Limb (tissue), 2 donors: ENCODE results near the gene TWIST1.

Experiments
- DNase-seq, 2 donors: peaks; one replicate each; pipeline ENCODE4 v3.0.0-alpha.2; 2016; ENCODE audit errors: extremely low spot score in 2 of 2

TWIST1 gene

GRCh38 chr7:19113855-19114550, 3.4 kb downstream of the TWIST1 start:
- DNase-seq: no peak

- DNase-seq: no peak
These were observed 4.5 kb downstream of the TWIST1 start for GRCh38 chr7:19113002-19113350.

DNA sequence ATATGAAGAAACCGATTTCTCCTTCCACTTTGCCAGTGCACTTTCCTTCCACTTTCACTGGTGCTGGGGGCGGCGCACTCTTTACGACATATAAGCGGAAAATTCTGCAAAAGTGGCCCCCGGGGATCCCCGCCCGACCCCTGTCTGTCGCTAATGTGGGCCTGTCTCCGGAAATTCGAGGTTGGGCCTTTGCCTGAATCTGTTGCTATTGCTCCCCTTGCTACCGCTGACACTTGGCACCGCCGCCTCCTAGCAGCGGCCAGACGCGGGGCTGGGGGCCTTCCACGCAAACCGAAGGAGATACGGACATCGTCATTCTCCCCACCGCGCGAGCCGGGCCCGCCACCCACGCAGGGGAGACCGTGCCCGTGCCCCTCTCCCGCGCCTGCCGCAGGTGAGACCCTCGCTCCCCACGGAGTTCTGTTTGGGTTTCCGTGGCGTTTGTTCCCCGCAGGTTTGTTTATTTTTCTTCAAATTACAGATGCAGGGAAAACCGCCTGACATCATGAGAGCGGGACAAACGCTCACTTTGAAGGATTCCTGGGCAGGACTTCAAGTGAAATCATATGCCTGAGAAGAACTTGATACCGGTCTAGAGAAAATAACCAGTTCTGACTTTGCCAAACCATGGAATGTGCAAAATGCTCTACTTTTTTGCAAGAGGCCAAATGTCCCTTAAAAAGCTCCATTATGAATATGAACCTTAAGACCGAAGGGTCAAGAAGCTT, 5.0 kb downstream of the TWIST1 start:
- peak in 1 of 2 donors; percentile 68 for DNase-seq

- DNase-seq: peak in 1 of 2 donors; percentile 40
These were observed 5.8 kb downstream of the TWIST1 start for GRCh38 chr7:19111474-19112273.

DNA sequence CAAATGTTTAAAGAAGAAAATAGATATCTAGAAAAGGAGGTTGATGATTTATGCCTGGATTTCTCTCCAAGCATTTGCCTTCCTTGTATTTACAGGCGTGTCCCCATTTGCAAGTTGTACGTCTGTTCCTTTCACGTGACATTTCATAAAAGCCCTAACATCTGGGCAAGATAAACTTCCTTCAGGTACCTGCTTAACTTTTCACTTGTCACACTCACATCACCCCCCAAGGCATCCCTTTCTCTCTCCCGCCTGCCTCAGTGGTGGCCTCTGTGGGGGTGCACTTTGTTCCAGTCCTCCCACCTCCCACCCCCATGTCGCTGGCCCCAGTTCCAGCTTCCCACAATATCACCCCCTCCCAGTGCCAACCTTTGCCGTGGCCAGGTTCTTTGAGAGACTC, 6.7 kb downstream of the TWIST1 start:
- peak in 1 of 2 donors; percentile 45 for DNase-seq

GRCh38 chr7:19110026-19110730, 7.3 kb downstream of the TWIST1 start:
- peak in 1 of 2 donors; percentile 36 for DNase-seq

DNA sequence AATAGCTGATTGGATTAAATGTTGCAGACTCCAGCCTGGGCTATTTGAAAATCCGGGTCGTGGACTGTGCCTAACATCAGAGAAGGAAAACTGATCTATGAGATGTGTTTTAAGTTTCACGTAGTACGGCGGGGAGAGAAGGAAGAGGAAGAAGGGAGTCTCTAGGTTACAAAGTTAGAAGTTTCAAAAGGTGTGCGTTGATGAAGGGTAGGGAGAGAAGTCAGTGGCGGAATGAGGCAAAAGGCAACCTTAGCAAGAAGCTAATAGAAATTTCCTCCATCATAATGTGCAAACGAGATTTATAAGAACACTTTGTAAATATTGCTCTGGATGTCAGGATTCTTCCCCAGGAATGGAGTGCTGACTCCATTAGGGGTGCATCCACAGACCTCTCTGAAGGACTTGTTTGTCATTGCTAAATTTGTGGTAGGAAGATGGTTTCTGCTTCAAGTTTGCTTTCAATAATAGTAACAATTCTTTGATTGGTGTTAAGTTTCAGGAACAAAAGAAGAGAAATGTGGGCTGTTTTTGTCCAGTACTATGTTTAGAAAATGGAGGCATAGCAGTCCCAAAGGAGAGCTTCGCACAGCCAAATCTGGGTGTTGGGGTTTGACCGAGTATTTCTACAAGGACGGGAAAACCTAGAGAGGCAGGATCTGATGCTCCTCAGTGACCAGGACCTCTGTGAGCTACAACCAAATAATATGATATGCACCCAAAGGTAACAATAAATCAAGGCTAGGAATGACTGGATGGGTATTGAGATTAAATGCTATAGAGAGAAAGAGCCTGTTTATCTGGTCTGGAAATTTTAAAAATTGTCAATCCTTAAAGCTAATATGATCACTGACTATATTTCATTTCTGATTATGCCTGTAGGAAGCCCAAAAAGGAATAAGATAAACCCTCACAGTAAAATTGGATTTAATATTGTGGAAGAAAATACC, 8.2 kb downstream of the TWIST1 start:
- DNase-seq: peak in 1 of 2 donors; percentile 34

- peak in 1 of 2 donors; percentile 73 for DNase-seq
These were observed 9.9 kb downstream of the TWIST1 start for GRCh38 chr7:19107356-19108146.

- no peak for DNase-seq
These were observed 10.4 kb downstream of the TWIST1 start for GRCh38 chr7:19107081-19107355.

- DNase-seq: peak in 1 of 2 donors; percentile 63
These were observed 11.0 kb downstream of the TWIST1 start for GRCh38 chr7:19106241-19107080.

DNA sequence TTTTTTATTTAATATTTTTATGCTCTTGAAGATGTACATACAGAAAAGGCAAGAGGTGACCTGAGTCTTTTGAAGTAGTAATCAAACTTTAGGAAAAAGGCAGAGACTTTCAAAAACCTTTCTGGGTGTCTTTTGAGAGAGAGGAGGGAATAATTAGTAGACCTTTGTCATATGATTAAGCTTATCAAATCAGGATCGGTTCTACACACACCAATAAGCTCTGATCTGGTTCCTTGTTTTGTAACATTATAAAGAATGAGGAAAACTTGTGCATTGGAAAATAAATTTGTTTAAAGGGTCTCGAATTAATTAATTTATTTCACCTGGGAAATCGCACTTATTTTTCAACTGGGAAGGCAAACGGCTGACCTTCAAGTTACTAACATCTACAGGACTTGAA, 11.9 kb downstream of the TWIST1 start:
- no peak for DNase-seq

- no peak for DNase-seq
These were observed 12.6 kb downstream of the TWIST1 start for GRCh38 chr7:19104811-19105210.

- no peak for DNase-seq
These were observed 14.6 kb downstream of the TWIST1 start for GRCh38 chr7:19102884-19103283.

DNA sequence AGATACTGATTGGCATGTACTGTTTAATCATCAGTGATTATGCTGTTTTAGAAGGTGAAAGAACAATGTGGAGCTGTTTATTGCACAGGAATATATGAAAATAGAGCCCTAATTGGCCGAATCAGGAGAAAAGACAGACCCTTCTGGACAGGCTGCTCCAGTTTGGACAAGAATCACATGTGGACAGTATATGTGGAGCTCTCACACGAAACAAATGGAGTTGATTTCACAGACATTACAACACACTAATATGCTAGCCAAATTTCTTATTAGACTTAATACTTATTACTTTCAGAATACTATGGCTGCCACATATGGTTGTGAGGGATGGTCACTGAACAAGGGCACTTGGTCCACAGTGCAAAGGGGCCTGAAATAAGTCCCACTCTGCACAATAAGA, 15.5 kb downstream of the TWIST1 start:
- no peak for DNase-seq

DNA sequence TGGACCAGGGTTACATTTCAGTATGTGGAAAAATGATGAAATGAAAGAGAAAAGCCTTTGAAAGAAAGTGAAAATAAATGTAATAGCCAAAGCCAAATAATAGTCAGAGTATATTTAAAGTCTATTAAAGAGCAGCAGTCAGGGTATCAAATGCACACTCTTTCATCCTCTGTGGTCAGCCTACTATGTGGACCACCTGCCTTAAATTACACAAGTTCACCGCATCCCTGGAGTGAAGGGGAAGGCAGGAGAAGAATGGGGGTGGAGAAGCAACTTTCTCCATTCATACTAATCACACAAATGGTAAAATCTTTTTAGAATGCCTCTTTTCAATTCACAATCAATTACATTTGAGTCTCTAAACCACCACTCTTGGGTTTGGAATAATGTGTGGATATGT, 16.0 kb downstream of the TWIST1 start:
- DNase-seq: no peak

- DNase-seq: no peak
These were observed 17.5 kb downstream of the TWIST1 start for GRCh38 chr7:19099924-19100323.

DNA sequence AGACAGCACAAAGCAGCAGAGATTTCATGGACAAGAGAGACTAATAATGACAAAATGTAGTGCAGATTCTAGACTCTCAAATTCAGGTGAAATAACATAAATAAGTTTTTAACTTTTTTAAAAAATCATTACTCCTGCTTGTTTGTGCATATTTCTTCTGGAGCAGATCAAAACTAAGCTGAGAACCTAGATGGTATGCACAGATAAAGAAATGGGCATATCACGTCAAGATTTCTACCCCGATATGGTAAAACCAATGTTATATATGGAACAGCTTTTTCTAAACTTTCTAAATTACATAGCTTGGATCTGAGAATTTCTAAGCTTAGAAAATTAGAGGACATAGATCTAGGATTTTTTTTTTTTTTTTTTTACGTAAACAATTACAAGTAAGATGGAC, 18.2 kb downstream of the TWIST1 start:
- DNase-seq: no peak

DNA sequence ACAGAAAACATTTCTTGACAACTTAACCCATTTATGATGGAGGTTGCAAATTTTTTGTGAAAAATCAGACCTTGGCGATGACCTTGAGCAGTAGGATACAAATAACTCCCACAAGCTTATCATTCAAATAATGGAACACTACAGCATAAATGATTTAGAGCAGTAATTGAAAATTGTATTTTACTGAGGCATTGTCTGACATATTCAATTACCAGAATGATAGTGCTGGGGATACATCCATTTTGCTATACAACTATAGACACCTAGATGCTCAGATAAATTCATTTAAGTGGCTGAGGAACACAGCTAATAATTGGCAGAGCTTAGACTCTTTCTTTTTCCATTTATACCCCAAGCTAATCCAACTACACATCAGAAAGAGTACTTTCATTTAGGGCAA, 18.9 kb downstream of the TWIST1 start:
- no peak for DNase-seq
